ENCODE measurements around the gene NUP107.
A peak's percentile ranks its signal among the peaks of the same experiment; 100 is the strongest.

NUP107 gene

GRCh38 chr12:68739891-68740290, 53.1 kb downstream of the NUP107 start:
- DNase-seq, result no peak

GRCh38 chr12:68743356-68743755, 56.6 kb downstream of the NUP107 start:
- no peak for DNase-seq

GRCh38 chr12:68745376-68745903, 58.7 kb downstream of the NUP107 start:
- no peak for DNase-seq

- peak; percentile 26 to 94 (median 89) for DNase-seq
These were observed 59.3 kb downstream of the NUP107 start, which contains the start of gene SLC35E3 for GRCh38 chr12:68745904-68746571. Gene SLC35E3 (plus strand): TSS chr12:68746176. CDS start chr12:68746378, 202 bp downstream.

- peak in 50 of 58 donors; percentile 17 to 82 (median 52) for DNase-seq
These were observed 59.9 kb downstream of the NUP107 start for GRCh38 chr12:68746572-68747180.

- DNase-seq, result no peak
These were observed 62.7 kb downstream of the NUP107 start for GRCh38 chr12:68749443-68749842.

- no peak for DNase-seq
These were observed 63.1 kb downstream of the NUP107 start for GRCh38 chr12:68749861-68750260.

- DNase-seq, result peak in 12 of 58 donors; percentile 1 to 44 (median 8)
These were observed 63.7 kb downstream of the NUP107 start for GRCh38 chr12:68750506-68750905.

- DNase-seq, result no peak
These were observed 68.9 kb downstream of the NUP107 start for GRCh38 chr12:68755536-68756243.

GRCh38 chr12:68759852-68760251, 73.1 kb downstream of the NUP107 start:
- DNase-seq, result no peak

GRCh38 chr12:68760806-68761441, 74.1 kb downstream of the NUP107 start:
- no peak for DNase-seq

GRCh38 chr12:68761442-68761812, 74.6 kb downstream of the NUP107 start:
- no peak for DNase-seq

GRCh38 chr12:68761901-68762630, 75.3 kb downstream of the NUP107 start:
- DNase-seq, result no peak

GRCh38 chr12:68762691-68763090, 75.9 kb downstream of the NUP107 start:
- DNase-seq, result no peak

GRCh38 chr12:68765696-68766095, 78.9 kb downstream of the NUP107 start:
- DNase-seq, result no peak

GRCh38 chr12:68766646-68767045, 79.9 kb downstream of the NUP107 start:
- DNase-seq, result no peak

GRCh38 chr12:68767191-68767590, 80.4 kb downstream of the NUP107 start:
- no peak for DNase-seq

GRCh38 chr12:68768431-68768939, 81.7 kb downstream of the NUP107 start:
- DNase-seq, result no peak

GRCh38 chr12:68769941-68770340, 83.2 kb downstream of the NUP107 start:
- DNase-seq, result no peak

GRCh38 chr12:68771223-68771925, 84.6 kb downstream of the NUP107 start:
- no peak for DNase-seq

Data from anterior cingulate cortex (tissue), 58 donors.